Measurements from ENCODE around the gene EFNA5. TPM values are rescaled to one million over a fixed set of nuclear protein-coding genes. Genes with fewer than 3 reads are reported as not detected.
A peak's percentile ranks its signal among the peaks of the same experiment; 100 is the strongest.

EFNA5 gene
- polyA plus RNA-seq, 3 donors = 0.01 TPM; not detected in 2

DNA sequence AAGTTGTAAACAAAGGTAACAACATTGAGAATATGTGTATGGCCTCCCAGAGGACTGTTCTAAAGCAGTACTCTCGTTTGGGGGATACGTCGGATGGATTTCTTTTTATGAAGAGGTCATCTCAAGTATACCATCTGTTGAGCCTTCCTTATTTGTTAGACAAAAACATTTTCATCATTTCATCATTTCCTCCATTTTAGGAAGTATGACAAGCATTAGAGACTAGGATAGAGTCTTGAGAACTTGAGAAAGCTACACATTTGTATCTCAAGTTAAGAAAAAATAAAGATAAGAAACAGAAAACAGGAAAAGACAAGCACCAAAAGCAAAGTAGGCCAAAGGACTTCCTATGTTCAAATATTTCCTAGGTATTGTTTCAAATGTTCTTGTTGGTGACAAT lies 307.0 kb downstream of the EFNA5 start:
- Mint-ChIP-seq H3K4me3 (peak overlapping the region in 1 of 2 donors; percentile 19), H3K4me1 (peaks cover 73% of the 10 kb centered on the region), H3K9me3 (peaks cover 0 to 5% (median 0%) of the 10 kb centered on the region in 7 donors), H3K27me3 (ENCODE audit: low read depth in 3 of 3) (peaks cover 0 to 8% (median 0%) of the 10 kb centered on the region in 3 donors), H3K27ac (peak overlapping the region; percentile 90 to 100 (median 99)), H3K36me3 (peaks cover 2 to 7% of the 10 kb centered on the region in 2 donors)
- intact Hi-C loops (cut with micrococcal nuclease) = loop anchor here in 1 of 2 donors (1.0 kb wide), 1 partner anchor 26 kb away; no protein-coding TSS in a partner anchor
- H3K4me2 ChIP-seq (replicated peaks; ENCODE audit: extremely low read depth, low read length, poor library complexity, severe bottlenecking) = peak overlapping the region; percentile 25
- H3K79me2 ChIP-seq (ENCODE audit: insufficient read depth, low read length) = no peaks in the 10 kb centered on the region
- TF ChIP-seq, protein P1, sequence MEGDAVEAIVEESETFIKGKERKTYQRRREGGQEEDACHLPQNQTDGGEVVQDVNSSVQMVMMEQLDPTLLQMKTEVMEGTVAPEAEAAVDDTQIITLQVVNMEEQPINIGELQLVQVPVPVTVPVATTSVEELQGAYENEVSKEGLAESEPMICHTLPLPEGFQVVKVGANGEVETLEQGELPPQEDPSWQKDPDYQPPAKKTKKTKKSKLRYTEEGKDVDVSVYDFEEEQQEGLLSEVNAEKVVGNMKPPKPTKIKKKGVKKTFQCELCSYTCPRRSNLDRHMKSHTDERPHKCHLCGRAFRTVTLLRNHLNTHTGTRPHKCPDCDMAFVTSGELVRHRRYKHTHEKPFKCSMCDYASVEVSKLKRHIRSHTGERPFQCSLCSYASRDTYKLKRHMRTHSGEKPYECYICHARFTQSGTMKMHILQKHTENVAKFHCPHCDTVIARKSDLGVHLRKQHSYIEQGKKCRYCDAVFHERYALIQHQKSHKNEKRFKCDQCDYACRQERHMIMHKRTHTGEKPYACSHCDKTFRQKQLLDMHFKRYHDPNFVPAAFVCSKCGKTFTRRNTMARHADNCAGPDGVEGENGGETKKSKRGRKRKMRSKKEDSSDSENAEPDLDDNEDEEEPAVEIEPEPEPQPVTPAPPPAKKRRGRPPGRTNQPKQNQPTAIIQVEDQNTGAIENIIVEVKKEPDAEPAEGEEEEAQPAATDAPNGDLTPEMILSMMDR (IDR thresholded peaks at IDR 0.05) = no peak
- DNase-seq = peak; percentile 51 to 79 (median 71)
- H3K9me3 ChIP-seq (replicated peaks in 1 of 2; ENCODE audit: control insufficient read depth in 1 of 2, insufficient read depth in 1 of 2, low read length in 2 of 2) = no peaks in the 10 kb centered on the region
- WGBS (ENCODE audit: insufficient coverage) = no CpG with 5 or more reads among the region's 3 CpGs
- H3K27me3 ChIP-seq (ENCODE audit: control insufficient read depth in 2 of 2, insufficient read depth in 2 of 2, low read length in 2 of 2) = no peaks in the 10 kb centered on the region
- peak overlapping the region in 1 of 3 experiments; percentile 29 for H3K4me3 ChIP-seq (replicated peaks in 1 of 3; ENCODE audit: low read depth in 2 of 3, low read length in 3 of 3)
- H2AFZ ChIP-seq (ENCODE audit: insufficient read depth, low read depth, low read length, poor library complexity, severe bottlenecking) = no peak overlapping the region
- H3K9ac ChIP-seq (ENCODE audit: insufficient read depth, low read length, poor library complexity, severe bottlenecking) = no peak overlapping the region
- peak overlapping the region in 1 of 2 donors; percentile 98 for H3K27ac ChIP-seq (ENCODE audit: low read depth in 1 of 2, low read length in 2 of 2)
- H3K36me3 ChIP-seq (replicated peaks in 1 of 2; ENCODE audit: control insufficient read depth in 1 of 2, insufficient read depth in 2 of 2, low read length in 2 of 2) = no peaks in the 10 kb centered on the region
- H4K20me1 ChIP-seq (ENCODE audit: insufficient read depth, low read length) = no peaks in the 10 kb centered on the region
- H3K4me1 ChIP-seq (ENCODE audit: control insufficient read depth in 1 of 2, insufficient read depth in 2 of 2, low read length in 2 of 2) = peaks cover 68 to 71% of the 10 kb centered on the region in 2 donors

DNA sequence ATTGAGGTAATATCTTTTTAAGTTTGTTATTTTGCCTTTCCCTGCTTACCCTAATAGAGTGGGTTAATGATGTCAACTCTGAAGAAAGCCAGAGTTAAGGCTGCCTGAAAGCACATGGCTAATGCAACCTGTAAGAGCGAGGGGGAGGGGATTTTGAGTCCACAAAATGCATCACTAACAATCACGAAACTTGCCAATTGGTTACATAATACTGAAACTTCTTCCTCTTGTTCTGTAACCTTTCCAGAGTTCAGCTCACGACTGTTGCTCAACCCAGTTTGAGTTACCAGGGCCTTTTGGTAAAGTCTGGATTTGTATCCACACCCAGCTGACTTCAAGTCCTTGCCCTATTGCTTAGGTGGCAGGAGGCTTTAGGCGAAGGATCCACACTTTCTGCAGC lies 308.8 kb downstream of the EFNA5 start:
- no peaks in the 10 kb centered on the region for H3K36me3 ChIP-seq (replicated peaks in 1 of 2; ENCODE audit: control insufficient read depth in 1 of 2, insufficient read depth in 2 of 2, low read length in 2 of 2)
- H3K9me3 Mint-ChIP-seq = peaks cover 0 to 5% (median 0%) of the 10 kb centered on the region in 7 donors
- DNase-seq = peak; percentile 95 to 98 (median 97)

More for the DNA sequence above, 308.8 kb downstream of the EFNA5 start:
- TF ChIP-seq, protein P1 (IDR thresholded peaks at IDR 0.05) = no peak
- H3K4me3 ChIP-seq (replicated peaks in 1 of 3; ENCODE audit: low read depth in 2 of 3, low read length in 3 of 3) = no peak overlapping the region
- H3K27me3 ChIP-seq (ENCODE audit: control insufficient read depth in 2 of 2, insufficient read depth in 2 of 2, low read length in 2 of 2) = no peaks in the 10 kb centered on the region
- no CpG with 5 or more reads among the region's 4 CpGs for WGBS (ENCODE audit: insufficient coverage)
- Mint-ChIP-seq H3K27ac (peak overlapping the region; percentile 93 to 100 (median 99)), H3K27me3 (ENCODE audit: low read depth in 3 of 3) (peaks cover 0 to 8% (median 0%) of the 10 kb centered on the region in 3 donors), H3K36me3 (peaks cover 2 to 7% of the 10 kb centered on the region in 2 donors), H3K4me3 (no peak overlapping the region), H3K4me1 (peaks cover 73% of the 10 kb centered on the region)
- intact Hi-C loops (cut with micrococcal nuclease) = no loop called here
- peak overlapping the region; percentile 54 to 98 for H3K27ac ChIP-seq (ENCODE audit: low read depth in 1 of 2, low read length in 2 of 2)
- H3K4me1 ChIP-seq (ENCODE audit: control insufficient read depth in 1 of 2, insufficient read depth in 2 of 2, low read length in 2 of 2) = peaks cover 68 to 71% of the 10 kb centered on the region in 2 donors
- no peak overlapping the region for H3K4me2 ChIP-seq (replicated peaks; ENCODE audit: extremely low read depth, low read length, poor library complexity, severe bottlenecking)
- no peak overlapping the region for H3K9ac ChIP-seq (ENCODE audit: insufficient read depth, low read length, poor library complexity, severe bottlenecking)
- H4K20me1 ChIP-seq (ENCODE audit: insufficient read depth, low read length) = no peaks in the 10 kb centered on the region
- H3K9me3 ChIP-seq (replicated peaks in 1 of 2; ENCODE audit: control insufficient read depth in 1 of 2, insufficient read depth in 1 of 2, low read length in 2 of 2) = no peaks in the 10 kb centered on the region
- no peaks in the 10 kb centered on the region for H3K79me2 ChIP-seq (ENCODE audit: insufficient read depth, low read length)
- H2AFZ ChIP-seq (ENCODE audit: insufficient read depth, low read depth, low read length, poor library complexity, severe bottlenecking) = no peak overlapping the region

Measured in CD14-positive monocyte (primary cell).